Duodenal mucosa (tissue), 2 donors: ENCODE measurements around the gene RELT.

Experiments
- H3K27ac ChIP-seq: one replicate; pipeline ENCODE4 v1.7.0; 2013; ENCODE audit warnings: low read depth, low read length
- H3K27me3 ChIP-seq, 2 donors: one replicate each; pipeline ENCODE4 v1.7.0; 2013; ENCODE audit warnings: low read length in 2 of 2, control low read depth in 1 of 2; ENCODE audit not compliant: insufficient read depth in 2 of 2, control insufficient read depth in 1 of 2
- H3K36me3 ChIP-seq, 2 donors: one replicate each; pipeline ENCODE4 v1.7.0; 2013; ENCODE audit warnings: low read length in 2 of 2, control low read depth in 1 of 2; ENCODE audit not compliant: insufficient read depth in 2 of 2, control insufficient read depth in 1 of 2
- H3K4me1 ChIP-seq, 2 donors: one replicate each; pipeline ENCODE4 v1.7.0; 2013; ENCODE audit warnings: low read length in 2 of 2, control low read depth in 1 of 2; ENCODE audit not compliant: insufficient read depth in 2 of 2, control insufficient read depth in 1 of 2
- H3K4me3 ChIP-seq, 2 donors: one replicate each; pipeline ENCODE4 v1.7.0; 2013; ENCODE audit warnings: low read length in 2 of 2, low read depth in 1 of 2
- H3K9ac ChIP-seq, 2 donors: one replicate each; pipeline ENCODE4 v1.7.0; 2013; ENCODE audit warnings: low read length in 2 of 2, low read depth in 1 of 2
- H3K9me3 ChIP-seq, 2 donors: one replicate each; pipeline ENCODE4 v1.7.0; 2013; ENCODE audit warnings: low read length in 2 of 2, control low read depth in 1 of 2; ENCODE audit not compliant: control insufficient read depth in 1 of 2

Gene RELT

GRCh38 chr11:73347067-73347466 lies 29.1 kb upstream of the RELT start:
- Histone ChIP-seq H3K36me3 (no peaks in the 10 kb centered on the region), H3K27me3 (peaks cover 0 to 6% of the 10 kb centered on the region in 2 donors), H3K9me3 (no peaks in the 10 kb centered on the region), H3K4me1 (peaks cover 0 to 5% of the 10 kb centered on the region in 2 donors), H3K27ac (no peak overlapping the region), H3K9ac (no peak overlapping the region), H3K4me3 (no peak overlapping the region)

- no peaks in the 10 kb centered on the region for H3K36me3 ChIP-seq
Measured at GRCh38 chr11:73348838-73349237, 27.4 kb upstream of the RELT start.

GRCh38 chr11:73349633-73350032 lies 26.6 kb upstream of the RELT start:
- H3K27ac ChIP-seq = no peak overlapping the region
- no peaks in the 10 kb centered on the region for H3K27me3 ChIP-seq

More at GRCh38 chr11:73348838-73349237, 27.4 kb upstream of the RELT start:
- Histone ChIP-seq H3K9me3 (no peaks in the 10 kb centered on the region), H3K27ac (no peak overlapping the region), H3K4me1 (no peaks in the 10 kb centered on the region), H3K27me3 (no peaks in the 10 kb centered on the region), H3K4me3 (no peak overlapping the region), H3K9ac (no peak overlapping the region)

GRCh38 chr11:73350908-73351636 lies 25.1 kb upstream of the RELT start:
- Histone ChIP-seq H3K9me3 (no peaks in the 10 kb centered on the region), H3K4me3 (no peak overlapping the region), H3K27me3 (no peaks in the 10 kb centered on the region), H3K36me3 (no peaks in the 10 kb centered on the region), H3K9ac (no peak overlapping the region), H3K4me1 (no peaks in the 10 kb centered on the region), H3K27ac (no peak overlapping the region)

More at GRCh38 chr11:73349633-73350032, 26.6 kb upstream of the RELT start:
- H3K9ac ChIP-seq = no peak overlapping the region
- no peaks in the 10 kb centered on the region for H3K4me1 ChIP-seq
- no peak overlapping the region for H3K4me3 ChIP-seq
- no peaks in the 10 kb centered on the region for H3K36me3 ChIP-seq
- no peaks in the 10 kb centered on the region for H3K9me3 ChIP-seq

GRCh38 chr11:73353422-73353821 lies 22.8 kb upstream of the RELT start:
- Histone ChIP-seq H3K9me3 (no peaks in the 10 kb centered on the region), H3K36me3 (no peaks in the 10 kb centered on the region), H3K27ac (no peak overlapping the region), H3K27me3 (no peaks in the 10 kb centered on the region), H3K4me1 (no peaks in the 10 kb centered on the region), H3K4me3 (no peak overlapping the region), H3K9ac (no peak overlapping the region)

GRCh38 chr11:73355109-73355508 lies 21.1 kb upstream of the RELT start:
- H3K27ac ChIP-seq = no peak overlapping the region
- H3K4me1 ChIP-seq = no peaks in the 10 kb centered on the region
- H3K4me3 ChIP-seq = no peak overlapping the region
- H3K9me3 ChIP-seq = no peaks in the 10 kb centered on the region
- peaks cover 0 to 5% of the 10 kb centered on the region in 2 donors for H3K36me3 ChIP-seq
- H3K27me3 ChIP-seq = no peaks in the 10 kb centered on the region
- no peak overlapping the region for H3K9ac ChIP-seq

GRCh38 chr11:73356979-73357860 lies 19.0 kb upstream of the RELT start:
- H3K9ac ChIP-seq = no peak overlapping the region
- H3K4me3 ChIP-seq = no peak overlapping the region
- no peak overlapping the region for H3K27ac ChIP-seq
- H3K4me1 ChIP-seq = no peaks in the 10 kb centered on the region
- no peaks in the 10 kb centered on the region for H3K27me3 ChIP-seq
- peaks cover 0 to 13% of the 10 kb centered on the region in 2 donors for H3K36me3 ChIP-seq
- H3K9me3 ChIP-seq = no peaks in the 10 kb centered on the region

- Histone ChIP-seq H3K27me3 (no peaks in the 10 kb centered on the region), H3K27ac (no peak overlapping the region), H3K4me3 (no peak overlapping the region), H3K36me3 (peaks cover 0 to 17% of the 10 kb centered on the region in 2 donors), H3K9ac (no peak overlapping the region), H3K9me3 (no peaks in the 10 kb centered on the region), H3K4me1 (no peaks in the 10 kb centered on the region)
Measured at GRCh38 chr11:73358071-73358470, 18.1 kb upstream of the RELT start.

GRCh38 chr11:73359341-73359740 lies 16.9 kb upstream of the RELT start:
- Histone ChIP-seq H3K27ac (no peak overlapping the region), H3K36me3 (peaks cover 0 to 17% of the 10 kb centered on the region in 2 donors), H3K27me3 (no peaks in the 10 kb centered on the region), H3K9ac (no peak overlapping the region), H3K9me3 (no peaks in the 10 kb centered on the region), H3K4me1 (no peaks in the 10 kb centered on the region), H3K4me3 (no peak overlapping the region)
